Fibroblast of peridontal ligament (primary cell): Measurements from ENCODE around the gene FKBP6.
"Not testable (repeated sequence)": the region's sequence is repeated elsewhere in the genome, so short reads cannot be mapped to it uniquely, and the experiment has no call there.

Experiments used
- DNase-seq: peaks from one replicate; pipeline ENCODE4 v3.0.0-alpha.2; 2010; ENCODE audit errors: extremely low read depth

FKBP6 gene

DNA sequence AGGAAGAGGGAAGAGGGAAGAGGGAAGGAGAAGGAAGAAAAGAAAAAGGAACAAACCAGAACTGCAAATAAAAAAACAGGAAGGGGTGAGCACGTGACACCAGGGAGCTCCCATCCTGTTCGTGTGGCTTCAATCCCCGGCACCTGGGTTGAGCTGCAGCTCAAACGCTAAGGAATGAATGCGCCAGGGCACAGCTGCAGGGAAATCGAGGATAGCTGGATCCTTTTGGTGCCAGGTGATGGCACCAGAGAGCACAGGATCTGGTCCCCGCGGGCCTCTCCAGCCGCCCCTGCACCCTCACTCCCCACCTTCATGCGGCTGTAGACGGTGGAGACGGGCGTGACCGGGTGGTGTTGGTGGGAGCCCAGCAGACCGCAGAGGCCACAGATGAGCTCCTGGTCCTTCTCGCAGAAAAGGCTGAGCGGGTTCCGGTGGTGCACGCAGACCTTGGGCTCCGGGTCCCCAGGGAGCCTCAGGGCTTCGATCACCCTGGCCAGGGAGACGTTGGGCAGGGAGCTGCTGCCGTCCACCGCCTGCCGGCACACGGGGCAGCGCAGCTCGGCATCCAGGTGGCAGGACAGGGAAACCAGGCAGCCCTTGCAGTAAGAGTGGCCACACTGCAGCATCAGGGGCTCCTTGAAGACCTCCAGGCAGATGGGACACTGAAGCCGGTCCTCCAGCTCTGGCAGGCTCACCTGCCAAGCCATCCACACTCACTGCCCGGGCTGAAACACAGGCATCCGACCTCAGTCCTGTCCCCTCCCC is 3.7 kb upstream of the FKBP6 start:
- peak; percentile 24 for DNase-seq

DNA sequence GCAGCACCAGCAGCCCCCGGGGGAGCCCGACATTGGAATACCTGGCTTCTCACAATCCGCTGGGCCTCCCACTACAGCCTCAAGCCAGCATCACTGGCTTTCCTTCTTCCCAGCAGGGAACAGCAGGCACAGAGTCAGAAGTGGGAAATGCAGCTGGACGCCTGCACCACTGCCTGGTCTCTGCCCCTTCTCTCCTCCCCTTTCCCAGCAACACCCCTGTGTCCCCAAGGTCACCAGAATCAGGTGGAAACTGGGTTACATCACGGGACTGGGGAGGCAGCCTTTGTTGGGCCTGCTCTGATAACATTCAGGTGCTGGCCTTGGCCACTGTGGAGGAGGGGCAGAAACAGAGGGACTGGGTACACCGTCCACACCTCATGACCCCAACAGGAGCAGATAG is 2.5 kb upstream of the FKBP6 start:
- not testable (repeated sequence) for DNase-seq

DNA sequence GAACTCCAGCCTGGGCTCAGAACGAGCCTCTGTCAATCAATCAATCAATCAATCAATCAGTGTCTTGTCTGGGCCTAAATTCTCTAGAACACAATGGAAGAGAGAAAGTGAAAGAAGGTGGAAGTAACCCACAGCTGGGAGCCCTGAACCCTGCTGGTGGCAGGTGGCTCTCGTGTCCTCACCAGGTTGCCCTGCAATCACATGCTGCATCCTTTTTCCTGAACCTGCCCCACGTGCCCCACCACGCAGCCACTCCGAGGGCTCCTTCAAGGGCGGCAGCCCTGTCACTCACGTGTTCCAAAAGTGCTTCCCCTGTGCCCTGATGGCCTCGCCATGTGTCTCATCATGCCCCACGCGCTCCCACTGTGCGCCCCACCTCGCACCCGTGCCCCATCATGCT is 512 bp upstream of the FKBP6 start:
- not testable (repeated sequence) for DNase-seq

DNA sequence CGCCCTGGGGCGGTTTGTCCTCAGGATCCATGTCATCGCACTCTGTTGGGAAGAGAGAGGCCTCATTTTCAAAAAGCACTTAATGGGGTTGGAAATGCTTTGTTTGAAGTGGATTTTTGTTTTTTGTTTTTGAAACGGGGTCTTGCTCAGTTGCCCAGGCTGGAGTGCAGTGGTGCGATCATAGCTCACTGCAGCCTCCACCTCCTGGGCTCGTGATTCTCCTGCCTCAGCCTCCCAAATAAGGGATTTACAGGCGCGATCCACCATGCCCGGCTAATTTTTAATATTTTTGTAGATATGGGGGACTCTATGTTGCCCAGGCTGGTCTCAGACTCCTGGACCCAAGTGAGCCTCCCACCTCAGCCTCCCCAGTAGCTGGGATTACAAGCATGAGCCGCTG is 735 bp downstream of the FKBP6 start:
- no peak for DNase-seq

DNA sequence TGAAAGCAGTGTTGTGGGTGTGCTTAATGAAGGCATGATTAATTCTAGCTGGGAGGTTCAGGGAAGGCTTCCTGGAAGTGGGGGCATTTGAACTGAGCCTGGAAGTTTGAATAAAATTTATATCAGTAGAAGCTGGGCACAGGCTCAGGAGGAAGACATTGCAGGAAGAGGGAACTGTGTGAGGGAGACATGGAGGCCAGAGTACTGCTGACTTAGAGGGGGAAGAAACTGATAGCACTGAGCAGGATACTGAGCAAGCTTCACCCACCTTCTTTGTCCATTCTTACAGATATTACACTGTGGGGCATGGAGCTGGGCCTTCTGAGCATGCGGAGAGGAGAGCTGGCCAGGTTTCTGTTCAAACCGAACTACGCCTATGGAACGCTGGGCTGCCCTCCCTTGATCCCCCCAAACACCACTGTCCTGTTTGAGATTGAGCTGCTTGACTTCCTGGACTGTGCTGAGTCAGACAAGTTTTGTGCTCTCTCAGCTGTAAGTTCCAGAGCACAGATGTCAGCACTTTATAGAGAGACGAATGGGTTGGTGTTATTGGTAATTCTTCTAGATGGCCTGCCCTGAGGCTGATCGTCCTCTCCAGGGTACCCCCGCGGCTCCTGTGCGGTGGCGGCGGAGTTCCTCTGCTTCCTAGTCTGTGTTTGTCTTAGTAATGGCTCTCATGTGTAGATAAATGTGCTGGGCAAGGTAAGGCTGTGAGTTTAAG is 2.1 kb downstream of the FKBP6 start:
- DNase-seq: peak; percentile 45

DNA sequence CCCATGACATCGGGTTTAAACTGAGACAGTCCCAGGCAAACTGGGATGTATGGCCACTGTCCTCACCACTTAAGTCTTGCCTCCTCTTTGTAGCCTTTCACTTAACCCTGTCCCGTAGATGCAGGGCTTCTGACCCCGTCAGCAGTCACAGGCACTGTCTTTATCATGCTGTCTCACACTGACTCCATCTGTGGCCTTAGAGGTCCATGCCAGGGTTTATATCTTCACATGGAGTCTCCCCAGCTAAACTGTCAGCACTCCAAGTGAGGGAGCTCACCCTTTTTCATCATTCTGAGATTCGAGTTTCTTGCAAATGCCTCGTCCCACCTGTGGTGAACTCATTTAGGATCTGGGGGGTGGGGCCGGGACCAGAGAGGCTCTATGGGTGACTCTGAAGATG is 2.8 kb downstream of the FKBP6 start:
- no peak for DNase-seq

DNA sequence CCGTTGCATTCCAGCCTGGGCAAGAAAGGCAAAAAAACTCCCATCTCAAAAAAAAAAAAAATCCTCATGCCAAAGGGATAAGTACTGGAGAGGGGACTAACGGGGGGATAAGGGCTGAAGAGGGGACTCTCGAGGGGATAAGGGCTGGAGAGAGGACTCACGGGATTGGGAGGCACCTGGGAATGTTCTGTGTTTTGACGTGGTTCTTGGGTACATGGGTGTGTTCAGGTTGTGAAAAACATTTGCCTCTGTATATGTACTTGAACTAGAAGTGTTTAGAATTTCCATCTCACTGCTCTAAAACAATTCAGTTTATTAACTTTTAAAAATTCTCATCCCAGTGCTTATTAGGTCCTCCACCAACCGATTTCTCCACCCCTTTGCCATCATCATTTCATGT is 4.5 kb downstream of the FKBP6 start:
- no peak for DNase-seq

DNA sequence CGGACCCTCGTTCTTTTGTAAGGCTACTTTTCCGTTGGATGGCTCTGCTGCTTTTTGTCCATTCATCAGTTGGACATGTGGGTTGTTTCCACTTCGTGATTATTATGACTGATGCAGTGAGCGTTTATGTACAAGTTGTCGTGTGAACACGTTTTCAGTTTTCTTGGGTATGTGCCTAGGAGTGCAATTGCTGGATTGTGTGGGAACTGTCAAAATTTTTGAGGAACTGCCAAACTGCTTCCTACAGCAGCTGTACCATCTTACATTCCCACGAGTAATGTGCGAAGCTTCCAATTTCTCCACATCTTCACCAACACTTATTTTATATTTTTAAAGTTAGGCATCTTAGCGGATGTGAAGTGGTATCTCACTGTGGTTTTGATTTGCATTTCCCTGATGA is 10.4 kb downstream of the FKBP6 start:
- DNase-seq: peak; percentile 23

DNA sequence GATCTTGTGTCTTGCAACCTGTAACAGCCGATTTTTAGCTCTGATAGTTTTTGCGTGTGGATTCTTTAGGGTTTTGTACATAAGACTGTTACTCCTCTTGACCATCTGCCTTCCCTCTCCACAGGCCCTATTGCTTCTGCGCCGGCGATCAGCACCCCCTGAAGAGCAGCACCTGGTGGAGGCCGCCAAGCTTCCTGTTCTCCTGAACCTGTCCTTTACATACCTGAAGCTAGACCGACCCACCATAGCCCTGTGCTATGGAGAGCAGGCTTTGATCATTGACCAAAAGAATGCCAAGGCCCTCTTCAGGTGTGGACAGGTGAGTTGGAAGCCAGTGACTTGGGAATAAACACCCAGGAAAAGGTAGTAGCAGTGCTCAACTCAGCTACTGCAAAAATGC is 12.6 kb downstream of the FKBP6 start:
- DNase-seq: no peak

DNA sequence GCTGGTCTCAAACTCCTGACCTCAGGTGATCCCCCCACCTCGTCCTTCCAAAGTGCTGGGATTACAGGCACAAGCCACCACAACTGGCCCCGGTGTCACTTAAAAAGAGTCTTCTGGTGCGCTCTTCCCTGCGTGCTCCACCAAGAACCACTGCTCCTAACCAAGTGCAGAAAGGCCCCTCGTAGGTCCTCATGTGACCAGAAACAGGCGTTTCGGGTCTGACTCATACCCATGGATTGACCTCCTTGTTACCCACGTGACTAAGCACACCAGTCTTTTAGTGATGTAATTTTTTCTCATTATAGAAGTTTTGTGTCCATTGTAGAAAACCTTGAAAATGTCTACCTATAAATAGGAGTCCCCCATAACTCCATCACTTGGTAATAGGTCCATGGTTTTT is 13.9 kb downstream of the FKBP6 start:
- peak; percentile 75 for DNase-seq

DNA sequence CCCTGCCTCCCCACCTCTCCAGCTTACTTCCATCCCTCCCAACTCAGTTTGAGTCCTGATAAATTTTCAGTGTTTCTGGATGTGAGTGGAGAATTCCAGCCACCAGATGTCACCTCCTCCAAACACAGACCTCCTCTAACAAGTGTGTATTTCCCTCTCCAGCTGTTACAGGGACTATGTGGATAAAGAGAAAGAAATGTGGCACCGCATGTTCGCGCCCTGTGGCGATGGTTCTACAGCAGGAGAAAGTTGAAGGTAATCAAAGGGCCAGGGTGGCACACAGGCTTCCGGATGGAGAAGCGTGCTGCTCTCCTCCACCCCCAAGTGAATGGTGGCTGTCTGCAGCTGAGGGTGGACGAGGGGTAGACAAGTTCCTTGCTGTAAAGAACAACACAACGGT is 14.7 kb downstream of the FKBP6 start:
- peak; percentile 73 for DNase-seq

DNA sequence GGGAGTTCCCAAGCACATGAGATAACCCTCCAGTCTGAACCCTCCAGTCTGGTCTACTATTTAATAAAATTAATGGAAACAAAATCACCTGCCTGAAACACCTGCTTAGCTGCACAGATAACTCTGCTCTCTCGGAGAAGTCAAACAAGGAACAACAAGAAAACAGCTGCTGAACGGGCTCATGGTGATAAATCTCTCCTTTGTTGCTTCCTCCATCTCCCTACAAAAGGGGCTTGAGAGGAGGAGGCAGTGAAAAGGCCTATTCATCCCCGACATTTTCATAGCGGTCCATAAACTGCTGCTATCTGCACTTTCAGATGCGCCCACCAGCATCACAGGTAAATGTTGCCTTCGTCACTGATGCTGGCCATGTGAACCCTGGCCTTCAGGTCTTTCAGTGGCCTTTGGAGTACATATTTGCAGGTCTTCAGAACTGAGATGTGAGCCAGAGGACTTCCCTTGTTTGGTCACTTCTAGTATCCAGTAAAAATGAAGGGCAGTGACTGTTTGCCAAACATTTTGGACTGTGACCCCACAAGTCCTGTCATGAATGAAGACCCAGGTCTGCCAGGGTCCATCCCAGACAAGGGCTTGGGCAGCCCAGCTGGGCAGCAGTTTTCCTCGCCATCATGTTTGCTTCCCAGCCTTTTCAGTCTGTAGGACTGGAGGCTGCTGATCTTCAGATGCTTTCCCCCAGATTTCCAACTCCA is 15.9 kb downstream of the FKBP6 start:
- DNase-seq: no peak

DNA sequence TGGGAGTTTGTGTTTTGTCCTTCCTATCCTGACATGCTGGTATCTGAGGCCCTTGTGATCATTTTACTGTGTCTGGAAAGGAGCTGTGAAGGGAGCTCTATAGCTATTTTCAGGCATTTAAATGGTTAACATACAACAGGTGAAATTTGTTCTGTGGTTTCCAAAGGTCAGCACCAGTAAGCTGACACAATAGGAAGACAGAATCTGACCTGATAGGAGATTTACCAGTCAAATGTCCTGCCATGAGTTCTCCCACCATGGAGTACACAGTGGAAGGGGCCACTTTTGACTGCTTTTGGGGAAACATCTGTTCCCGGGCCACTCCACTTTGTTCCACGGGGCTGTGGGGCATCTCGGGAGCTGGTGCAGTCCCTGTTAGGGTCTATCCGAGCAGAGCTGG is 17.6 kb downstream of the FKBP6 start:
- no peak for DNase-seq

DNA sequence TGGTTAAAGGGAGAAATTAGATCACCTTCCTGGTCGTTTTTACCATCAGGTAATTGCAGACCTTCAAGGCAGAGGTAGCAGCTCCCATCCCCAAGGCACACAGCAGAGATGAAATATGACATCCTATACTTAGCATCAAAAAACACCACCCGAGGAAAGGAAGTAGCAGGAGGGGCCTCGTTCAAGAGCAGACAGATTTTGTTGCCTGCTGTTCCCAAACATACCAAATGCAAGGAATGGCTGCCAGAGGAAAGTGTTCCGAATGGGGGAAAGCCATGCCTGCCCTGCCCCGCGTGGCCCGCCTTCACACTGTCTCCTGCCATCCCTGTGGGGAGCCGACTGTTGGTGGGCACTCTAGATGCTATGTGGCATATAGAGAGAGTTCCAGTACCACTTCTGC is 18.0 kb downstream of the FKBP6 start:
- no peak for DNase-seq

DNA sequence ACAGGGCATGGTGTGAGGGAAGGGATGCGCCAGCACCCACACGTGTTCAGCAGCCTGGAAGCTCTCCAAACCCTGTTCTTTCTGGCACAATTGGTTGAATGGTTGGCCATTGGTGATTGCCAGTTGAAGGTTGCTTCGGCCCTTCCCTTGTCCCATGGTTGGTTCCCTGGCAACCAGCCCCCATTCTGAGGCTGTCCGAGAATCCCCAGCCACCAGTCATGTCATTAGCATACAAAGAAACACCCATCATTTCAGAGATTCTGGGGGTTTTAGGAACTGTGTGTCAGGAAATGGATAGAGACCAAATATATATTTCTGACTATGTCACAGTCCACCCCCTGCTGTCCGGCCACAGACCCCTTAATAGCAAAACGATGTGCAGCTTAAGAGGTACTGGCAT is 21.8 kb downstream of the FKBP6 start:
- no peak for DNase-seq

DNA sequence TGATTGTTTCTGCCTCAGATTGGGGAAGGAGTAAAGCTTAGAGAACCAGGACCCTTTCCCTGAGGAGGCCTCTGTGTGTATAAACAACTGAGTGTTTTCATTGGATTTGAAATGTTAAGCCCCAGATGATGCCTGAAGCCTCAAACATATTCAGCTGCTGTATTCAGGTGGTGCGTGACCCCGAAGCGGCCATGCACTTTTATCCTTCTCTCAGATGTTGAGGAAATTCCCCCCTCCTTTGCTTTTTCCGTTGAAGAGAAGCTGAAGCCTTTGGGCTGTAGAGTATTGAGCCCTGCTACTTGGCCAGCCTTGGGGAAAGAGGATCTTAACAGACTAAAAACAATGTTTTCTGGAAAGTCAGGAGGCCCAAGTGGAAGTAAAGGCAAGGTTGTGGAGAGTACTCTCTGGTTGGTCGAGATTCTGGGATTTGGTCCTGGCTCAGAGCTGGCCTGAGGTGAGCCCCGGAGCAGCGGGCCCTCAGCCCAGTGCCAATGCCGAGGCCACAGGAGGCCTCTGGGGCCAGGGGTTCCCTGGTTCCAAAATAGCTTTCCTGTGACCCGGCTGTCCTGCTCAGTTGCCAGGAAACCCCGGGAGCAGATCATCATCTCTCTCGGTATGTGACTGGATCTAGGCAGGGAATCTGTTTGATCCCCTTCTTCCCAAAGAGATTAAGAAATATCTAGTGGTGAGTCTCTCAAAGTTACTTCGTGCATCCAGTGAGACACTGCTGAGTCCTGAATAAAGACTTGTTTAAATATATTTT is 22.5 kb downstream of the FKBP6 start:
- no peak for DNase-seq

DNA sequence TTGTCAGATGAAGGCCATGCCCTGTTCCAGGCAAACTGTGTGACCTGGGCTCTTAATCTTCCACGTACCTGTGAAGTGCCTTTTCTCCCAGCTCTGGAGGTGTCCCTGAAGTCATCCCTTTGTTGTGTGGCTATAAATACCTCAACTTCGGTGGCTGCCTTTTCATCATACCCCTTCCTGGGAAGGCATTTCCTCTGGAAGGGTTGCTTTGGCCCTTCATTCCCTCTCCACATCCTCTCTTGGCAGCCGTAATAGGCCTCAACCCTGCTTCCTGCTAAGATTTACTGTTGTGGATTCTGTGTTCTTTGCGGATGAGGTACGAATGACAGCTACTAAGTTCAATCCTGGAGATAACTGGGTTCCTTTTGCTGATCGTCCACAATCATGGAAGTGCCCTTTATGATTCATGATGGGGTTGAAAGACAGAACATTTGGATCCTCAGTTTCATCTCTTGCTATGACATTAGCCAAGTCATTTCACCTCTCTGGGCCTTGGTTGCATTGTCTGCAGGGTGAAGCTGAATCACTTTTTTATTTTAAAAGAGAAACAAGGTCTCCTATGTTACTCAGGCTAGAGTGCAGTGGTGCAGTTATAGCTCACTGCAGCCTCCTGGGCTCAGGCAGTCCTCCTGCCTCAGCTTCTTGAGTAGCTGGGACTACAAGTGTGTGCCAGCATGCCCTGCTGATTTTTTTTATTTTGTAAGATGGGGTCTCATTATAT is 23.6 kb downstream of the FKBP6 start:
- no peak for DNase-seq

DNA sequence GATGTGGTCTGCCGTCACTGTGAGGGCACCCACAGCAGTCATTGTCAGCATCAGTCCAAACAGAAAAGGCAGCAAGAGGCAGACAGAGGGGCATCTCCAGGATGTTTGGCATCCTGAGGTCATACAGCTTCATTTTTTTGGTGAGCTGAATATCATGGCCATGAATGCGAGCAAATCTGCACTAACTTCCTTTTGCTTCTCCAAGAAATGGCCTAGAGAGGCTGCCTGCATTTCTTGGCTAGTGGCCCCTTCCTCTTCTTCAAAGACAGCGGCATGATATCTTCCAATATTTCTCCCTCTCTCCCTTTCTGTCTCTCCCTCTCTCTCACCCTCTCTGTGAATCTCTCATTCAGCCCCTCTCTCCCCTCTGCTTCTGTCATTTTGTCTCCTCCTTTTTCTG is 24.8 kb downstream of the FKBP6 start:
- DNase-seq: no peak

DNA sequence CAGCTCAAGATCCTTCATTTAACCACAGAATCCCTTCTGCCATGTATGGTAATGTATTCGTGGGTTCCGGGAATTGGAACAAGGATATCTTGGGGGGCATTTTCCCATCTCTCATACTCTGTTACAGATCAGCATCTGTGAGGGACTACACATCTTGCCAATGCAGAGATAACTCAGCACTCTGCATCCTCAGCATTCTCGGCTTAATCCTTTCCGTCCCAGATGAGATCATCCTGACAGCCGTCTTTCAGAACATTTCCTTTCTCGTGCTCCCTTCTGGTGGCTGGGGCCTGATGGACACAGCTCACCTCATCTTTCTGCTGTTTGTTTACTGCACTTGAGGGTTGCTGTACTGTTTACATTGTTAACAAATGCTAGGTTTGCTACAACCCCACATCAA is 25.3 kb downstream of the FKBP6 start:
- DNase-seq: no peak

DNA sequence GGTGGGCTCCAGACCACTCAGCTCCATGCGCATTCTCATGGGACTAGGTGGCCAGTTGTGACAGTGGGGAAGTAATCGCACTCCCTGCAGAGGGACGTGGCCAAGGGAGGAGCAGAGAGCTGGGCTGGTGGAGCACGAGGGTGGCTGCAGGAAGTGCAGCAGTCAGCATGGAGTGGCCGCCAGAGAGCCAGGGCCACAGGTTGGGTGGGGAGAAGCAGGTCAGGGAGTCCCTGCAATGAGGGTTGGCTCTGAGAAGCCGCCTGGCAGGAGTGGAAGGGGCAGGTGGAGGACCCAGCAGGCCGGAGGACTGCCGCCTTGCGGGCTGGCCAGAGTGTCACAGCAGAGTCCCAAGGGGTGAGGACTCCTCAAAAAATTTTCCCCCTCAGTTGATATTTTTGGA is 26.2 kb downstream of the FKBP6 start:
- no peak for DNase-seq

DNA sequence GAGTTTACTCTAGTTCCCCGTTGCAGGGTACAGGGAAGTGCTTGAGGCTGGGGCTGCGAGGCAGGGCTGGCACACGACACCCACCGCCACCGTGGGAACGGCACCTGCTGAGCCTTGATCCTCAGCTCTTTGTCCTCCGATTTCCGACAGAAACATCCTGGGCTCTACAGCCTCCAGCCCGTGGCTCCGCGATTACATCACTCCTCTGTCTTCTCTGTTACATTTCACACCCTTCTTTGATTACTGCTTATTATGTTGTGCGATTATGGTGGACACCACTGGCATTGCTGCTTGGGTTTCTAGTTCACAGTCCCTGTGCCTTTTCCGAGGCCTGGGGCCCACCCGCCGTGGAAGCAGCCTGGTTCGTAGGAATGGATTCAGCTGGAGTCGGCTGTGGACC is 26.9 kb downstream of the FKBP6 start:
- no peak for DNase-seq

DNA sequence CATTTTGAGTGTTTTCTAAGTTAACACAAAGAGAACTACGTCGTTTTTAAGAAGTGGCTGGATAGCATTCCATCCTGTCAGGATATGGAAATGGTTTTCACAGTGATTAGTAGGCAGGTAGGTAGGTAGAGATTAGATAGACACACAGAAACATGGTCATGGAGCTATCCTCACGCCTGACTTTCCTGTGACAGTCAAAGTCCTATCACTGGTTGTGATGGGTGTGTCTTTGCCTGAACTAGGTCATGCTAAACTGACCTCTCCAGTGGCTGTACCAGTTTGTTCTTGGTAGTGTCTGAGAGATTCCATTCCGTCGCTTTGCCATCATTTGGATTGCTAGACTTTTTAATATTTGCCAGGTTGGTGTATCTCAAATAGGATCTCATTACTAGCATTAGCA is 28.2 kb downstream of the FKBP6 start:
- DNase-seq: no peak
